Gastrocnemius medialis (tissue), 4 donors: ENCODE measurements around the gene MYO16. TPM values are rescaled to one million over a fixed set of nuclear protein-coding genes. Genes with fewer than 3 reads are reported as not detected.

Experiments used
- ATAC-seq, 2 donors: fragments of 150-250 bp; one replicate each; pipeline ENCODE4 v1.9.1; 2016
- DNase-seq, 2 donors: peaks; one replicate each; pipeline ENCODE4 v3.0.0-alpha.2; 2019
- H3K27ac ChIP-seq, 4 donors: fragments of 200-600 bp; sonication (generic); 1 replicate in 1 of 4; 2 replicates in 3 of 4; pipeline ENCODE4 v1.5.1; 2016 to 2018; ENCODE audit warnings: mild to moderate bottlenecking in 2 of 4, moderate library complexity in 1 of 4
- H3K27me3 ChIP-seq, 3 donors: fragments of 200-600 bp; sonication (generic) in 2 of 3; 1 replicate in 1 of 3; 2 replicates in 2 of 3; pipeline versions ENCODE4 v1.5.1 to v1.6.0; 2016 to 2019; ENCODE audit warnings: mild to moderate bottlenecking in 1 of 3, moderate library complexity in 1 of 3
- H3K36me3 ChIP-seq, 2 donors: fragments of 200-600 bp; sonication (generic) in 1 of 2; one replicate each; pipeline ENCODE4 v1.5.1; 2017 to 2018
- H3K4me1 ChIP-seq, 2 donors: fragments of 200-600 bp; sonication (generic) in 1 of 2; one replicate each; pipeline ENCODE4 v1.5.1; 2016 to 2017; ENCODE audit warnings: mild to moderate bottlenecking in 2 of 2
- H3K4me3 ChIP-seq, 4 donors: fragments of 200-600 bp; sonication (generic) in 3 of 4; 1 replicate in 1 of 4; 2 replicates in 3 of 4; pipeline ENCODE4 v1.5.1; 2016 to 2019; ENCODE audit warnings: mild to moderate bottlenecking in 2 of 4
- H3K9me3 ChIP-seq, 3 donors: fragments of 200-600 bp; sonication (generic) in 2 of 3; 1 replicate in 1 of 3; 2 replicates in 2 of 3; pipeline ENCODE4 v1.5.1; 2016 to 2019
- POLR2A ChIP-seq, 2 donors: fragments of 450-650 bp; IDR thresholded peaks; one replicate each; pipeline ENCODE4 v1.6.1; 2017; ENCODE audit warnings: antibody characterized with exemption in 2 of 2, mild to moderate bottlenecking in 2 of 2, moderate library complexity in 2 of 2
- in situ Hi-C, 4 donors: fragments of 200-750 bp; cut with MboI; loops; one replicate each; pipeline versions ENCODE4 v1.15.0 to v1.8.0; 2017; ENCODE audit warnings: low sequenced_read_pairs in 4 of 4
- intact Hi-C: fragments of 100-400 bp; cut with DNase I; formaldehyde crosslinking; loops from one replicate; pipeline ENCODE4 v1.15.1; 2023; ENCODE audit warnings: low total_unique reads
- total RNA-seq, 4 donors: library from RNA; depleted of rRNA; stranded (reverse); fragments of >200 nt; gene quantifications; one replicate each; pipeline versions ENCODE4 v1.1.0 to v1.2.3, GENCODE V29; 2016
- TF ChIP-seq, protein P1 (sequence below), 5 experiments: fragments of 450-650 bp in 3 of 5; fragments of 200-600 bp in 2 of 5; sonication (generic) in 2 of 5; IDR thresholded peaks in 4 of 5; conservative IDR thresholded peaks in 1 of 5; 1 replicate in 4 of 5; 2 replicates in 1 of 5; pipeline ENCODE4 v1.5.1; 2016 to 2019; ENCODE audit warnings: antibody characterized with exemption in 5 of 5, mild to moderate bottlenecking in 3 of 5, moderate library complexity in 3 of 5

Gene MYO16
- total RNA-seq, 4 donors from 2014 or later = 0.02 TPM; not detected in 3

DNA sequence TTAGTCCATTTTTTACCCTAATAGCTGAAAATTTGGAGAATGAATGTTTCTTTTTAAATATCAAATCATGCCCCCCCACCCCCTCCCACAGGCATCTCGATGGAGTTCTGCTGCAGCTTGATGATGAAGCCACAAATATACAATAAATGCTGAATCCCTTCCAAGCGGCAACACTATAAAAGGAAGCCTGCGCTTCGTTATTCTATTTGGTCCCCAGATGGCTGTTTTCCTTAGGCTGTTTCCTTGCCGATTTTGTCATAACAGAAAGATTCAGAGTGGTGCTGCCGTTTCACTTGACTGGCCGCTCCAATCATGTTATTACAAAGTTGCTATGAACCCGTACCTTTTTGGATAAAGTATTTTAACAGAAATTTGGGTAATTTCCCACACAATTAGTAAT is 79.5 kb downstream of the MYO16 start:
- TF ChIP-seq POLR2A (IDR thresholded peaks at IDR 0.05) = no peak
- TF ChIP-seq, protein P1, sequence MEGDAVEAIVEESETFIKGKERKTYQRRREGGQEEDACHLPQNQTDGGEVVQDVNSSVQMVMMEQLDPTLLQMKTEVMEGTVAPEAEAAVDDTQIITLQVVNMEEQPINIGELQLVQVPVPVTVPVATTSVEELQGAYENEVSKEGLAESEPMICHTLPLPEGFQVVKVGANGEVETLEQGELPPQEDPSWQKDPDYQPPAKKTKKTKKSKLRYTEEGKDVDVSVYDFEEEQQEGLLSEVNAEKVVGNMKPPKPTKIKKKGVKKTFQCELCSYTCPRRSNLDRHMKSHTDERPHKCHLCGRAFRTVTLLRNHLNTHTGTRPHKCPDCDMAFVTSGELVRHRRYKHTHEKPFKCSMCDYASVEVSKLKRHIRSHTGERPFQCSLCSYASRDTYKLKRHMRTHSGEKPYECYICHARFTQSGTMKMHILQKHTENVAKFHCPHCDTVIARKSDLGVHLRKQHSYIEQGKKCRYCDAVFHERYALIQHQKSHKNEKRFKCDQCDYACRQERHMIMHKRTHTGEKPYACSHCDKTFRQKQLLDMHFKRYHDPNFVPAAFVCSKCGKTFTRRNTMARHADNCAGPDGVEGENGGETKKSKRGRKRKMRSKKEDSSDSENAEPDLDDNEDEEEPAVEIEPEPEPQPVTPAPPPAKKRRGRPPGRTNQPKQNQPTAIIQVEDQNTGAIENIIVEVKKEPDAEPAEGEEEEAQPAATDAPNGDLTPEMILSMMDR (IDR thresholded peaks at IDR 0.05 in 4 of 5, conservative IDR thresholded peaks at IDR 0.05 in 1 of 5) = no peak
- in situ Hi-C loops = no loop called here
- H3K27ac ChIP-seq = no peak overlapping the region
- H3K9me3 ChIP-seq = no peaks in the 10 kb centered on the region
- H3K4me3 ChIP-seq = no peak overlapping the region
- H3K4me1 ChIP-seq = no peaks in the 10 kb centered on the region
- ATAC-seq = no peak
- no peaks in the 10 kb centered on the region for H3K36me3 ChIP-seq
- no peaks in the 10 kb centered on the region for H3K27me3 ChIP-seq
- intact Hi-C loops = no loop called here
- no peak for DNase-seq

DNA sequence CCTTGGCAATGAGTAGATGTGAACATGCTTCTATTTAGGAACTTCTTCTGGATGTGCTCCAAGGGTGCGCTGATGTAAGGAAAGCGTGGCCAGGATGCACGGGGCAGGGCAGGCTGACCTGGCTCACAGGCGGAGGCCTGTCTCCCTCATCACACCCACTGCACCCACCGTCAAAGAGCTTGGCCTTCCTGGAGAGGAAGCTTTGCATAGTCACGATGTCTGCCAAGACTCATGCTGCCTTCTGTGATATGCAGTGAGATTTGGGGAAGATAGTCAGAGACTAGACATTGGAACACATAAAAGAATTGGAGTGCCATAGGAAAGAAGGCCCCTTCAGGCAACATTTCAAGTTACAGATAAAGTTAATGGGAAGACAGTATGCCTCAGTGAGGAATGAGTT is 82.0 kb downstream of the MYO16 start:
- ATAC-seq (no peak), DNase-seq (no peak)
- in situ Hi-C loops = no loop called here
- intact Hi-C loops = no loop called here
- no peaks in the 10 kb centered on the region for H3K27me3 ChIP-seq
- H3K27ac ChIP-seq = no peak overlapping the region
- TF ChIP-seq, protein P1 (IDR thresholded peaks at IDR 0.05 in 4 of 5, conservative IDR thresholded peaks at IDR 0.05 in 1 of 5) = no peak
- no peak for TF ChIP-seq POLR2A (IDR thresholded peaks at IDR 0.05)
- no peaks in the 10 kb centered on the region for H3K36me3 ChIP-seq
- H3K9me3 ChIP-seq = no peaks in the 10 kb centered on the region
- no peak overlapping the region for H3K4me3 ChIP-seq
- H3K4me1 ChIP-seq = no peaks in the 10 kb centered on the region

DNA sequence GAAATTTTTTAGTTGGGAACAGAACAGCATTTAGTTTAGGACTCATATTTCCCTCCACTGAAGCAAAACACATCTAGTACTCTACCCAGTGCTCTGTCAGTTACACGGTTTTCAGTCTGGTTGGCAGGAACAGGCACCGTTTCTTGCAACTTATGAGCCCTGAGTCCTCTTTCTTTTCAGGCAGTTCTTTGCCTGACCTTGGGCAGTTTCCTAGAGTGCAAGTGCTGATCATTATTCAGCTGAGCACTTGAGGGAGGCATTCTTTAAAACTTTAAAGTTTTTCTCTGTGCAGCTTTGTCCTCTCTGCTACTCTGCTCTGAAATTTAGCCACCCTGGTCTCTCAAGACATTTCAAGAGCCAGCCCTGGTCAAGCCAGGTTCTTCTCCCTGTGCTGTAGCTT is 96.1 kb downstream of the MYO16 start:
- intact Hi-C loops (no loop called here), in situ Hi-C loops (no loop called here)
- no peak overlapping the region for H3K4me3 ChIP-seq
- TF ChIP-seq, protein P1 (IDR thresholded peaks at IDR 0.05 in 4 of 5, conservative IDR thresholded peaks at IDR 0.05 in 1 of 5) = no peak
- TF ChIP-seq POLR2A (IDR thresholded peaks at IDR 0.05) = no peak
- no peak for ATAC-seq
- H3K27me3 ChIP-seq = no peaks in the 10 kb centered on the region
- no peaks in the 10 kb centered on the region for H3K4me1 ChIP-seq
- no peak overlapping the region for H3K27ac ChIP-seq
- DNase-seq = no peak
- no peaks in the 10 kb centered on the region for H3K36me3 ChIP-seq
- no peaks in the 10 kb centered on the region for H3K9me3 ChIP-seq

DNA sequence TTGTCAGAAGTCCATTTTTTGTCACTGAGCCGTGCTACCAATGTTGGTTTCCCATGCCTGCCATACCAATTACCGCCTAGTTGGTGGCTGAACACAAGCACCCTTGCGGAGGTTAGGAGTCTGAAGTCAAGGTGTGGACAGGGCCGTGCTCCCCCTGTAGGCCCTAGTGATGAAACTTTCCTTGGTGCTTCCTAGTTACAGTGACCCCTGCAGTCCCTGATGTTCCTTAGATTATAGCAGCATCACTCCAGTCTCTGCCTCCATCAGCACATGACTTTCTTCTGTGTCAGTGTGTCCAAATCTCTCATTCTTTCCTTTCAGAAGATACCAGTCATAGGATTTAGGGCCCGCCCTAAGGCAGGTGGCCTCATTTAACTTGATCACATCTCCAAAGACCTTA is 99.0 kb downstream of the MYO16 start:
- H3K27me3 ChIP-seq = no peaks in the 10 kb centered on the region
- no peaks in the 10 kb centered on the region for H3K36me3 ChIP-seq
- no peak overlapping the region for H3K27ac ChIP-seq
- in situ Hi-C loops = no loop called here
- H3K9me3 ChIP-seq = no peaks in the 10 kb centered on the region
- intact Hi-C loops = no loop called here
- no peak for ATAC-seq
- DNase-seq = no peak
- H3K4me3 ChIP-seq = no peak overlapping the region
- TF ChIP-seq, protein P1 (IDR thresholded peaks at IDR 0.05 in 4 of 5, conservative IDR thresholded peaks at IDR 0.05 in 1 of 5) = no peak
- no peak for TF ChIP-seq POLR2A (IDR thresholded peaks at IDR 0.05)
- H3K4me1 ChIP-seq = no peaks in the 10 kb centered on the region

DNA sequence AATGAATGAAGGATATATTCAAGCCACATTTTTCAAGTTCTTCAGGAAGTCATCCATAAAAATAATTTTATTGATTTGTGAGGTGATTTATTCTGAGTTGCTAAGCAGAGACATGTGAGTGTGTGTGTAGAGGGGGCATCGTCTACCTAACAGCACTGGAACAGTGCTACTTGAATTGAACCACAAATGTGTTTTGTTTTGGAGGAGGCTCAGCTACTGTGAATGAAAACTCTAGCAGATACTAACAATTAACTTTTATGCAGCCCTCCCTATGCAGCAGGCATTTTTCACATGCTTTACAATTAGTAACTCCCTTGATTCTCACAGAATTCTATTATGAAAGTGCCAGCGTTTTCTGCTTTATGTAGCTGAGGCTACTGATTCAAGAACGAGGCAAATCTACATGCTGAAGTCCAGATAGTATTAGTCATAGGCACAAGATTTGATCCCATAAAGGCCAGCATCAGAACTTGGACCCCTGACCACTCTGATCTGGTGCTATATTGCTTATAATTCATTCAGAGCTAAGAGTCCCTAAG is 103.7 kb downstream of the MYO16 start:
- ATAC-seq (no peak), DNase-seq (no peak)
- H3K27ac ChIP-seq = no peak overlapping the region
- TF ChIP-seq, protein P1 (IDR thresholded peaks at IDR 0.05 in 4 of 5, conservative IDR thresholded peaks at IDR 0.05 in 1 of 5) = no peak
- TF ChIP-seq POLR2A (IDR thresholded peaks at IDR 0.05) = no peak
- no peaks in the 10 kb centered on the region for H3K9me3 ChIP-seq
- in situ Hi-C loops (no loop called here), intact Hi-C loops (no loop called here)
- no peaks in the 10 kb centered on the region for H3K27me3 ChIP-seq
- H3K4me3 ChIP-seq = no peak overlapping the region
- H3K36me3 ChIP-seq = no peaks in the 10 kb centered on the region
- H3K4me1 ChIP-seq = no peaks in the 10 kb centered on the region
